GM13976 (cell line): ENCODE results near the gene CFAP251.

Experiments
- DNase-seq: peaks from one replicate; pipeline ENCODE4 v3.0.0; 2012; ENCODE audit warnings: low spot score
- CTCF ChIP-seq: IDR thresholded peaks from 2 replicates; pipeline ENCODE4 v1.5.1; 2012; ENCODE audit warnings: borderline replicate concordance, mild to moderate bottlenecking; ENCODE audit not compliant: insufficient read depth; ENCODE audit errors: extremely low read depth, missing control alignments, control extremely low read depth
- in situ Hi-C: fragments of 300-500 bp; cut with MboI; formaldehyde crosslinking; loops from one replicate; pipeline ENCODE4 v1.12.0; 2022; ENCODE audit warnings: low sequenced_read_pairs, mixed read lengths, inconsistent platforms; ENCODE audit not compliant: unreplicated experiment

The CFAP251 gene

GRCh38 chr12:122003651-122004611, 85.5 kb downstream of the CFAP251 start:
- in situ Hi-C loops = no loop called here
- peak; percentile 56 for DNase-seq
- TF ChIP-seq CTCF = no peak

GRCh38 chr12:122004633-122005071, 86.3 kb downstream of the CFAP251 start:
- in situ Hi-C loops = no loop called here
- no peak for TF ChIP-seq CTCF
- DNase-seq = no peak

GRCh38 chr12:122005252-122005776, 86.9 kb downstream of the CFAP251 start:
- DNase-seq = no peak
- in situ Hi-C loops = no loop called here
- no peak for TF ChIP-seq CTCF

- DNase-seq = peak; percentile 33
- no peak for TF ChIP-seq CTCF
- in situ Hi-C loops = no loop called here
Observed at GRCh38 chr12:122006186-122006926, 88.0 kb downstream of the CFAP251 start.

- in situ Hi-C loops = no loop called here
Observed at GRCh38 chr12:122009741-122010140, 91.3 kb downstream of the CFAP251 start.

More at GRCh38 chr12:122009741-122010140, 91.3 kb downstream of the CFAP251 start:
- no peak for DNase-seq
- TF ChIP-seq CTCF = no peak
